ENCODE results near the gene MAP3K7. TPM values are rescaled to one million over a fixed set of nuclear protein-coding genes. Genes with fewer than 3 reads are reported as not detected.
"Not testable (repeated sequence)": the region's sequence is repeated elsewhere in the genome, so short reads cannot be mapped to it uniquely, and the experiment has no call there.

MAP3K7 gene
- total RNA-seq, 1 donor from 2014 or later = 33.8 TPM

GRCh38 chr6:90562341-90562740 is 24.5 kb downstream of the MAP3K7 start:
- H3K27me3 ChIP-seq (ENCODE audit: insufficient read depth, low read length); H3K27ac Mint-ChIP-seq (ENCODE audit: unreplicated experiment); DNase-seq (ENCODE audit: low read depth); H3K4me1 Mint-ChIP-seq (ENCODE audit: low read depth, unreplicated experiment); H3K9me3 ChIP-seq (ENCODE audit: insufficient read depth, low read depth, low read length); H3K4me3 ChIP-seq (ENCODE audit: insufficient read depth, low read depth, low read length); H2AFZ ChIP-seq (ENCODE audit: low read depth, low read length); H4K20me1 ChIP-seq (ENCODE audit: insufficient read depth, low read length); H3K9ac ChIP-seq (ENCODE audit: low read length); H3K4me1 ChIP-seq (ENCODE audit: insufficient read depth, low read length); H3K27ac ChIP-seq (ENCODE audit: low read depth, low read length); H3K27me3 Mint-ChIP-seq (ENCODE audit: low read depth, unreplicated experiment); H3K79me2 ChIP-seq (ENCODE audit: insufficient read depth, low read length); H3K9me3 Mint-ChIP-seq (ENCODE audit: unreplicated experiment); H3K4me2 ChIP-seq (ENCODE audit: low read length); FAIRE-seq; H3K4me3 Mint-ChIP-seq (ENCODE audit: unreplicated experiment): not testable (repeated sequence)
- peaks cover 46% of the 10 kb centered on the region for H3K36me3 Mint-ChIP-seq (ENCODE audit: low read depth, unreplicated experiment)
- H3K36me3 ChIP-seq (ENCODE audit: insufficient read depth, low read length) = peaks cover 14% of the 10 kb centered on the region

DNA sequence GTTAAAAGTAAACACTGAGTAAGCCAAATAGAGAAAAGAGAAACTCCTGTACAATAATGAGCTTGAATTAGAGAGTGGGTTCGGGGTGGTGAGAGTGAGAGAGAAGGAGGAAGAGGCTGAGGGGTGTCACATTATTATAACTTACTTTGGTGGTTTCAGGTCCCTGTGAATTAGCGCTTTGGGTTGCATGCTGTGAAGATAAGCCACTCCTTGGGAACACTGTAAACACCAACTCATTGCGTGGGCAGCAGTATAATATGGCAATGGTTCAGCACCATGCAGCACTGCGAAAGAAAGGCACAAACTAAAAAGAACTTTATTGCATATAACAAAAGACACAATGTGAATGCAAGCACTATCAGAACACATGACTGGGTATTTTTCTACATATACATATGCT is 26.9 kb downstream of the MAP3K7 start:
- Histone ChIP-seq H3K36me3 (ENCODE audit: insufficient read depth, low read length) (peaks cover 23% of the 10 kb centered on the region), H3K4me1 (ENCODE audit: insufficient read depth, low read length) (no peaks in the 10 kb centered on the region), H3K9me3 (ENCODE audit: insufficient read depth, low read depth, low read length) (no peaks in the 10 kb centered on the region), H4K20me1 (ENCODE audit: insufficient read depth, low read length) (peaks cover 9% of the 10 kb centered on the region), H3K79me2 (ENCODE audit: insufficient read depth, low read length) (peaks cover 3% of the 10 kb centered on the region), H3K4me2 (ENCODE audit: low read length) (no peak overlapping the region), H3K27ac (ENCODE audit: low read depth, low read length) (no peak overlapping the region), H2AFZ (ENCODE audit: low read depth, low read length) (no peak overlapping the region), H3K9ac (ENCODE audit: low read length) (no peak overlapping the region), H3K4me3 (ENCODE audit: insufficient read depth, low read depth, low read length) (no peak overlapping the region), H3K27me3 (ENCODE audit: insufficient read depth, low read length) (no peaks in the 10 kb centered on the region)
- DNase-seq (ENCODE audit: low read depth) (no peak), FAIRE-seq (no peak)
- peaks cover 2% of the 10 kb centered on the region for H3K4me1 Mint-ChIP-seq (ENCODE audit: low read depth, unreplicated experiment)
- peaks cover 3% of the 10 kb centered on the region for H3K9me3 Mint-ChIP-seq (ENCODE audit: unreplicated experiment)
- peaks cover 34% of the 10 kb centered on the region for H3K36me3 Mint-ChIP-seq (ENCODE audit: low read depth, unreplicated experiment)
- H3K27ac Mint-ChIP-seq (ENCODE audit: unreplicated experiment) = no peak overlapping the region
- TF ChIP-seq EZH2 (IDR thresholded peaks at IDR 0.05; ENCODE audit: insufficient read depth, low read length) = no peak
- TF ChIP-seq, protein P1, sequence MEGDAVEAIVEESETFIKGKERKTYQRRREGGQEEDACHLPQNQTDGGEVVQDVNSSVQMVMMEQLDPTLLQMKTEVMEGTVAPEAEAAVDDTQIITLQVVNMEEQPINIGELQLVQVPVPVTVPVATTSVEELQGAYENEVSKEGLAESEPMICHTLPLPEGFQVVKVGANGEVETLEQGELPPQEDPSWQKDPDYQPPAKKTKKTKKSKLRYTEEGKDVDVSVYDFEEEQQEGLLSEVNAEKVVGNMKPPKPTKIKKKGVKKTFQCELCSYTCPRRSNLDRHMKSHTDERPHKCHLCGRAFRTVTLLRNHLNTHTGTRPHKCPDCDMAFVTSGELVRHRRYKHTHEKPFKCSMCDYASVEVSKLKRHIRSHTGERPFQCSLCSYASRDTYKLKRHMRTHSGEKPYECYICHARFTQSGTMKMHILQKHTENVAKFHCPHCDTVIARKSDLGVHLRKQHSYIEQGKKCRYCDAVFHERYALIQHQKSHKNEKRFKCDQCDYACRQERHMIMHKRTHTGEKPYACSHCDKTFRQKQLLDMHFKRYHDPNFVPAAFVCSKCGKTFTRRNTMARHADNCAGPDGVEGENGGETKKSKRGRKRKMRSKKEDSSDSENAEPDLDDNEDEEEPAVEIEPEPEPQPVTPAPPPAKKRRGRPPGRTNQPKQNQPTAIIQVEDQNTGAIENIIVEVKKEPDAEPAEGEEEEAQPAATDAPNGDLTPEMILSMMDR (IDR thresholded peaks at IDR 0.05; ENCODE audit: insufficient read depth, low read depth, low read length) = no peak
- H3K4me3 Mint-ChIP-seq (ENCODE audit: unreplicated experiment) = no peak overlapping the region
- no peaks in the 10 kb centered on the region for H3K27me3 Mint-ChIP-seq (ENCODE audit: low read depth, unreplicated experiment)

GRCh38 chr6:90557006-90557405 is 29.9 kb downstream of the MAP3K7 start:
- H3K36me3 ChIP-seq (ENCODE audit: insufficient read depth, low read length) = peaks cover 30% of the 10 kb centered on the region
- H3K4me3 ChIP-seq (ENCODE audit: insufficient read depth, low read depth, low read length) = no peak overlapping the region
- H2AFZ ChIP-seq (ENCODE audit: low read depth, low read length) = no peak overlapping the region
- DNase-seq (ENCODE audit: low read depth) = no peak
- Mint-ChIP-seq H3K36me3 (ENCODE audit: low read depth, unreplicated experiment) (peaks cover 13% of the 10 kb centered on the region), H3K4me3 (ENCODE audit: unreplicated experiment) (no peak overlapping the region), H3K27ac (ENCODE audit: unreplicated experiment) (no peak overlapping the region), H3K27me3 (ENCODE audit: low read depth, unreplicated experiment) (no peaks in the 10 kb centered on the region), H3K4me1 (ENCODE audit: low read depth, unreplicated experiment) (peaks cover 2% of the 10 kb centered on the region), H3K9me3 (ENCODE audit: unreplicated experiment) (no peaks in the 10 kb centered on the region)
- H3K27me3 ChIP-seq (ENCODE audit: insufficient read depth, low read length) = no peaks in the 10 kb centered on the region
- no peak for TF ChIP-seq EZH2 (IDR thresholded peaks at IDR 0.05; ENCODE audit: insufficient read depth, low read length)
- no peak overlapping the region for H3K9ac ChIP-seq (ENCODE audit: low read length)
- H3K4me2 ChIP-seq (ENCODE audit: low read length) = no peak overlapping the region
- H3K79me2 ChIP-seq (ENCODE audit: insufficient read depth, low read length) = peaks cover 3% of the 10 kb centered on the region
- peaks cover 8% of the 10 kb centered on the region for H4K20me1 ChIP-seq (ENCODE audit: insufficient read depth, low read length)
- H3K4me1 ChIP-seq (ENCODE audit: insufficient read depth, low read length) = no peaks in the 10 kb centered on the region
- FAIRE-seq = no peak
- no peak overlapping the region for H3K27ac ChIP-seq (ENCODE audit: low read depth, low read length)
- H3K9me3 ChIP-seq (ENCODE audit: insufficient read depth, low read depth, low read length) = no peaks in the 10 kb centered on the region
